ENCODE measurements around the gene SYDE2.
"Not testable (repeated sequence)": the region's sequence is repeated elsewhere in the genome, so short reads cannot be mapped to it uniquely, and the experiment has no call there.

SYDE2 gene

GRCh38 chr1:85200463-85201339 lies at the start of gene SYDE2:
TSS of gene SYDE2 (minus strand) at chr1:85201016. CDS start at chr1:85200996, 20 bp downstream.
- no peak for DNase-seq (ENCODE audit: low read depth, low spot score)
- TF ChIP-seq FOXP2 (optimal IDR thresholded peaks at IDR 0.05; ENCODE audit: control extremely low read depth, extremely low read length, insufficient read depth), result no peak
- TF ChIP-seq EZH2 (IDR thresholded peaks at IDR 0.05), result no peak
- peak; percentile 24; the same call in 1 of the 2 replicates for TF ChIP-seq POLR2AphosphoS5 (IDR thresholded peaks at IDR 0.05; ENCODE audit: borderline replicate concordance, low read depth, low read length)
- no peaks in the 10 kb centered on the region for H3K9me3 ChIP-seq (ENCODE audit: low read depth, low read length)
- peak within 1 kb of the TSS; percentile 93 for H3K27ac ChIP-seq
- H3K4me3 ChIP-seq, result peak within 1 kb of the TSS; percentile 94
- no peaks in the 10 kb centered on the region for H3K36me3 ChIP-seq (ENCODE audit: insufficient read depth, low read length)
- peak within 1 kb of the TSS; percentile 83 for H3K9ac ChIP-seq (ENCODE audit: insufficient read length)

- not testable (repeated sequence) for H3K27ac ChIP-seq; DNase-seq (ENCODE audit: low read depth, low spot score); H3K9me3 ChIP-seq (ENCODE audit: low read depth, low read length); H3K4me3 ChIP-seq; H3K9ac ChIP-seq (ENCODE audit: insufficient read length)
- H3K36me3 ChIP-seq (ENCODE audit: insufficient read depth, low read length), result peaks cover 35% of the 10 kb centered on the region
These were observed 48.2 kb upstream of the SYDE2 start for GRCh38 chr1:85249042-85249441.

GRCh38 chr1:85245891-85246290 lies 45.1 kb upstream of the SYDE2 start:
- Histone ChIP-seq H3K27ac (peak overlapping the region; percentile 99; the same call in 1 of the 2 replicates), H3K4me3 (peak overlapping the region; percentile 3; the same call in 1 of the 2 replicates), H3K36me3 (ENCODE audit: insufficient read depth, low read length) (peaks cover 10% of the 10 kb centered on the region), H3K9ac (ENCODE audit: insufficient read length) (no peak overlapping the region), H3K9me3 (ENCODE audit: low read depth, low read length) (no peaks in the 10 kb centered on the region)
- DNase-seq (ENCODE audit: low read depth, low spot score), result no peak
- TF ChIP-seq POLR2AphosphoS5 (IDR thresholded peaks at IDR 0.05; ENCODE audit: borderline replicate concordance, low read depth, low read length), result no peak
- no peak for TF ChIP-seq FOXP2 (optimal IDR thresholded peaks at IDR 0.05; ENCODE audit: control extremely low read depth, extremely low read length, insufficient read depth)
- TF ChIP-seq EZH2 (IDR thresholded peaks at IDR 0.05), result no peak

GRCh38 chr1:85245456-85245855 lies 44.6 kb upstream of the SYDE2 start:
- Histone ChIP-seq H3K4me3 (peak overlapping the region; percentile 75), H3K9me3 (ENCODE audit: low read depth, low read length) (no peaks in the 10 kb centered on the region), H3K36me3 (ENCODE audit: insufficient read depth, low read length) (peaks cover 6% of the 10 kb centered on the region), H3K9ac (ENCODE audit: insufficient read length) (no peak overlapping the region), H3K27ac (peak overlapping the region; percentile 99)
- DNase-seq (ENCODE audit: low read depth, low spot score), result no peak
- TF ChIP-seq EZH2 (IDR thresholded peaks at IDR 0.05), result no peak
- no peak for TF ChIP-seq FOXP2 (optimal IDR thresholded peaks at IDR 0.05; ENCODE audit: control extremely low read depth, extremely low read length, insufficient read depth)
- no peak for TF ChIP-seq POLR2AphosphoS5 (IDR thresholded peaks at IDR 0.05; ENCODE audit: borderline replicate concordance, low read depth, low read length)

GRCh38 chr1:85244271-85245061 lies 43.6 kb upstream of the SYDE2 start:
- no peaks in the 10 kb centered on the region for H3K9me3 ChIP-seq (ENCODE audit: low read depth, low read length)
- peak overlapping the region; percentile 61 for H3K9ac ChIP-seq (ENCODE audit: insufficient read length)
- DNase-seq (ENCODE audit: low read depth, low spot score), result peak; percentile 88
- H3K27ac ChIP-seq, result peak overlapping the region; percentile 99
- TF ChIP-seq EZH2 (IDR thresholded peaks at IDR 0.05), result no peak
- no peak; the same call in 1 of the 2 replicates for TF ChIP-seq POLR2AphosphoS5 (IDR thresholded peaks at IDR 0.05; ENCODE audit: borderline replicate concordance, low read depth, low read length)
- TF ChIP-seq FOXP2 (optimal IDR thresholded peaks at IDR 0.05; ENCODE audit: control extremely low read depth, extremely low read length, insufficient read depth), result no peak
- peak overlapping the region; percentile 75 for H3K4me3 ChIP-seq
- H3K36me3 ChIP-seq (ENCODE audit: insufficient read depth, low read length), result no peaks in the 10 kb centered on the region

GRCh38 chr1:85243372-85243771 lies 42.6 kb upstream of the SYDE2 start:
- Histone ChIP-seq H3K9me3 (ENCODE audit: low read depth, low read length) (no peaks in the 10 kb centered on the region), H3K27ac (peak overlapping the region; percentile 99), H3K9ac (ENCODE audit: insufficient read length) (peak overlapping the region; percentile 61), H3K36me3 (ENCODE audit: insufficient read depth, low read length) (no peaks in the 10 kb centered on the region), H3K4me3 (peak overlapping the region; percentile 75)
- TF ChIP-seq FOXP2 (optimal IDR thresholded peaks at IDR 0.05; ENCODE audit: control extremely low read depth, extremely low read length, insufficient read depth), result no peak
- no peak for TF ChIP-seq EZH2 (IDR thresholded peaks at IDR 0.05)
- no peak for TF ChIP-seq POLR2AphosphoS5 (IDR thresholded peaks at IDR 0.05; ENCODE audit: borderline replicate concordance, low read depth, low read length)
- no peak for DNase-seq (ENCODE audit: low read depth, low spot score)

GRCh38 chr1:85240643-85241042 lies 39.8 kb upstream of the SYDE2 start:
- TF ChIP-seq EZH2 (IDR thresholded peaks at IDR 0.05) (no peak), FOXP2 (optimal IDR thresholded peaks at IDR 0.05; ENCODE audit: control extremely low read depth, extremely low read length, insufficient read depth) (no peak), POLR2AphosphoS5 (IDR thresholded peaks at IDR 0.05; ENCODE audit: borderline replicate concordance, low read depth, low read length) (no peak)

GRCh38 chr1:85240174-85240601 lies 39.4 kb upstream of the SYDE2 start:
- H3K27ac ChIP-seq, result peak overlapping the region; percentile 88
- DNase-seq (ENCODE audit: low read depth, low spot score), result no peak
- H3K9ac ChIP-seq (ENCODE audit: insufficient read length), result no peak overlapping the region
- no peak for TF ChIP-seq EZH2 (IDR thresholded peaks at IDR 0.05)
- no peak for TF ChIP-seq POLR2AphosphoS5 (IDR thresholded peaks at IDR 0.05; ENCODE audit: borderline replicate concordance, low read depth, low read length)
- TF ChIP-seq FOXP2 (optimal IDR thresholded peaks at IDR 0.05; ENCODE audit: control extremely low read depth, extremely low read length, insufficient read depth), result no peak
- H3K9me3 ChIP-seq (ENCODE audit: low read depth, low read length), result no peaks in the 10 kb centered on the region
- H3K4me3 ChIP-seq, result peak overlapping the region; percentile 2; the same call in 1 of the 2 replicates
- no peaks in the 10 kb centered on the region for H3K36me3 ChIP-seq (ENCODE audit: insufficient read depth, low read length)

More at GRCh38 chr1:85240643-85241042, 39.8 kb upstream of the SYDE2 start:
- Histone ChIP-seq H3K27ac (peak overlapping the region; percentile 88), H3K9me3 (ENCODE audit: low read depth, low read length) (no peaks in the 10 kb centered on the region), H3K9ac (ENCODE audit: insufficient read length) (peak overlapping the region; percentile 14), H3K4me3 (peak overlapping the region; percentile 5; the same call in 1 of the 2 replicates), H3K36me3 (ENCODE audit: insufficient read depth, low read length) (no peaks in the 10 kb centered on the region)
- no peak for DNase-seq (ENCODE audit: low read depth, low spot score)
